Right forelimb (tissue), 1 donor: ENCODE data around the gene ZFR2.
"Not testable (repeated sequence)": the region's sequence is repeated elsewhere in the genome, so short reads cannot be mapped to it uniquely, and the experiment has no call there.

Experiments
- DNase-seq: peaks from one replicate; pipeline ENCODE4 v3.0.0-alpha.2; 2018

Gene ZFR2

DNA sequence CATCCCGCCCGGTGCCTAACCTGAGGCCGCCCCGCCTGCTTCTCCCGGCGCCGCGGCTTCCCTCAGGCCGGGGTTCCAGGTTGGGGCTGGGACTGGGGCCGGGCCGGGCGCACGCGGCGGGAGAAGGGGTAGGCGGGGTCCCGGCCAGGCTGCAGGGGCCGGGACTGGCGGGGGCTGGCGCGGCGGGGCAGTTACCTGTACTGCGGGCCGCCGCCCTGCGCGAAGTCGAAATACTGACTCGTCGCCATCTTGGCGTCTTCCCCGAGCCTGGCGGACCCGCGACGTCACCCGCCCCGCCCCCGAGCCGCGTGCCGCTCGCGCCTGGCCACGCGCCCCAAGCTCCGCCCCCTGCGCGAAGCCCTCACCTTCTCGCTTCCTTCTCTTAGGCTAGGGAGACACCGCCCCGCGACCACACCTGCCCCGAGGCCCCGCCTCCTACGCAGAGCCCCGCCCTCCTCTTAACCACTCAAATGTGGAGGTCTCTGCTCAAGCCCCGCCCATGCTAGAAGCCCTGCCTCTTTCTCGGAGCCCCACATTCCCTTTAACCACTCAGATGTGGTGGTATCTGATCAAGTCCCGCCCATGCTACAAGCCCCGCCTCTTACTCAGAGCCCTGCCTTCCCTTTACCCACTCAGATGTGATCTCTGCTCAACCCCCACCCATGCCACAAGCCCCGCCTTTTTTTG is at the start of gene ZFR2:
ZFR2 (minus strand) TSS at position 269 of the 687 bp plus-strand sequence; CDS start at position 248, 21 bp downstream.
- no peak for DNase-seq

DNA sequence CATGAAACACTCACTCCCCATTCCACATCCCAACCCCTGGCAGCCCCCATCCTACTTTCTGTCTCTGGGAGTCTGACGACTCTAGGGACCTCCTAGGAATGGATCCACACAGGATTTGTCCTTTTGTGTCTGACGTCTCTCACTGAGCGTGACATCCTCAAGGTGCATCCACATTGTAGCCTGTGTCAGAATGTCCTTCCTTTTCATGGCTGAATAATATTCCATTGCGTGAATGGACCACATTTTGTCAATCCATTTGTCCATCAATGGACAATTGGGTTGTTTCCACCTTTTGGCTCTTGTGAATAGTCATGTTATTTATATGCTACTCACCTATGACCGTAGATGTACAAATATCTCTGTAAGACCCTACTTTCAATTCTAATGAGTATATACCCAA is 47.2 kb upstream of the ZFR2 start:
- DNase-seq = no peak

DNA sequence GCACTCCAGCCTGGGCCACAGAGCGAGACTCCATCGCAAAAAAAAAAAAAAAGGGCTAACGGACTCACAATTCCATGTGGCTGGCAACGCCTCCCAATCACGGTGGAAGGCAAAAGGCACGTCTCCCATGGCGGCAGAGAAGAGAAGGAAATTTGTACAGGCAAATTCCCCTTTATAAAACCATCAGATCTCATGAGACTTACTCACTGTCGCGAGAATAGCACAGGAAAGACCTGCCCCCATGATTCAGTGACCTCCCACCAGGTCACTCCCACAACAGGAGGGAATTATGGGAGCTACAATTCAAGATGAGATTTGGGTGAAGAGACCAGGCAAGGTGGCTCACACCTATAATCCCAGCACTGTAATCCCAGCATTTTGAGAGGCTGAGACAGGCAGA is 45.4 kb upstream of the ZFR2 start:
- no peak for DNase-seq

DNA sequence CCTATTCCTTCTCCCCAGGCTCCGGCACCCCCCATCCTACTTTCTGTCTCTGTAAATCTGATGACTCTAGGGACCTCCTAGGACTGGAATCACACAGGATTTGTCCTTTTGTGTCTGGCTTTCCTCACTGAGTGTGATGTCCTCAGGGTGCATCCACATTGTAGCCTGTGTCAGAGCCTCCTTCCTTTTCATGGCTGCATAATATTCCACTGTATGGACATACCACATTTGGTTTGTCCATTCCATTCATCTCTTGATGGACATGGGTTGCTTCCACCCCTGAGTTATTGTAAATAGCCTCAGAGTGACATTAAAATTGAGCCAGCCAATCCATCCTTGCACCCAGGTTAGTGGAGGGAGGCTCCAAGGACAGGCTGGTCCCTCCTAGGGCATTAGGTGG is 41.3 kb upstream of the ZFR2 start:
- no peak for DNase-seq

DNA sequence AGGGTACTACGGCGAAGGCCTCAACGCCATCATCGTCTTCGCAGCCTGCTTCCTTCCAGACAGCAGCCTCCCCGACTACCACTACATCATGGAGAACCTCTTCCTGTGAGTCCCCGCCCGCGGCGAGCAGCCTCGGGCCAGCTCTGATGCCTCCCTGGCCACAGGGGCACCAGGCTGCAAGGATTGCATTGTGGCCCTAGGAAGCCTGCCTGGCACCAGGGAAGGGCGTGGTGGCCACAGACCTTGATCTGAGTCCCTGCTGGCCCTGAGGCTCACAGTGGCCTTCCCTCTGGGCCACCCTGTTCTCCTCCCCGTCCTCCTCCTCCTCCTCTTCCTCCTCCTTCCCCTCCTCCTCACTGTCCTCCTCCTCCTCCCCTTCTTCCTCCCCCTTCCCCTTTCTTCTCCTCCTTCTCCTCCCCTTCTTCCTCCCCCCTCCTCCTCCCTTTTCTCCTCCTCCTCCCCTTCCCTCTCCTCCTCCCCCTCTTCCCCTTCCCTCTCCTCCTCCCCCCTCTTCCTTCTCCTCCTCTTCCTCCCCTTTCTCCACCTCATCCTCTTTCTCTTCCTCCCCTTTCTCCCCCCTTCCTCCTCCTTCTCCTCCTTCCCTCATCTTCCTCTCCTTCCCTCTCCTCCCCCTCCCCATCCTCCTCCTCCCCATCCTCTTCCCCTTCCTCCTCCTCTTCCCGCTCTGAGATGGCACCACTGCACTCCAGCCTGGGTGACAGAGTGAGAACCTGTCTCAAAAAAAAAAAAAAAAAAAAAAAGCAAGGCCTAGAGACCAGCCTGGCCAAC is 39.6 kb upstream of the ZFR2 start:
- DNase-seq = no peak

DNA sequence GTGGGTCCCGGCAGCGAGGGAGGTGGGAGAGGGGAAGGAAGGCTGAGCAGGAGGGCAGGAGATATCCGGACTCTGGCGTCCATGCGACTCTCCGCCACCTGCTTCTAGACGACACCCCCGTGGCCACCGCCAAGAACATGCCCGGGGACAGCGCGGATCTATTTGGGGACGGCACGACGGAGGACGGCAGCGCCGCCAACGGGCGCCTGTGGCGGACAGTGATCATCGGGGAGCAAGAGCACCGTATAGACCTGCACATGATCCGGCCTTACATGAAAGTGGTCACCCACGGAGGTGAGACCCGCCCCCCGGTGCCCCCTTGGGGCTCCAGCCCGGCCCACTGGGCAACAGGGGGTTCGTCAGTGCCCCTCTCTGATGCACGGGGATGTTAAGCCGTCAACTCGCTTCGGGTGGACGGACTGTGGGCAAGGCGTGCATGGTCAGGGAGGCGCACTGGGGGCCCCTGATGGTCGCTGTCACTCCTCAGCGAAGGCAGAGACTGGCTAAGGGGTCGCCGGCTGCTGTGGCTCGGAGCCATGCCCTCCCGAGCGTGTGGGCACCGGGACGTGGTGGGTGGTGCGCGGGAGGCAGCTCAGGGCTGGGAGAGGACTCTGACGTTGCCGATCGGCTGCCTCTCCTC is 38.9 kb upstream of the ZFR2 start:
- no peak for DNase-seq

DNA sequence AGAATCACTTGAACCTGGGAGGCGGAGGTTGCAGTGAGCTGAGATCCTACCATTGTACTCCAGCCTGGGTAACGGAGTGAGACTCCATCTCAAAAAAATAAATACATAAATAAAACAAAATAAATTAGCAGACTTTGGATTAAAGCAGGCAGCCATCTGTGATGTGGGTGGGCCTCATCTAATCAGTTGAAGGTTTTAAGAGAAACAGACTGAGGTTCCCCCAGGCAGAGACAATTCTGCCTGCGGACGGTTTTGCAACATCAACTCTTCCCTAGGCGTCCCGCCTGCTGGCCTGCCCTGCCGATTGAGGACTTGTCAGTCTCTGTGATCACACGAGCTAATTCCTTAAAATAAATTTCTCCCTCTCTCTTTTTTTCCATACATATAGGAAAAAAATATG is 35.4 kb upstream of the ZFR2 start:
- no peak for DNase-seq

DNA sequence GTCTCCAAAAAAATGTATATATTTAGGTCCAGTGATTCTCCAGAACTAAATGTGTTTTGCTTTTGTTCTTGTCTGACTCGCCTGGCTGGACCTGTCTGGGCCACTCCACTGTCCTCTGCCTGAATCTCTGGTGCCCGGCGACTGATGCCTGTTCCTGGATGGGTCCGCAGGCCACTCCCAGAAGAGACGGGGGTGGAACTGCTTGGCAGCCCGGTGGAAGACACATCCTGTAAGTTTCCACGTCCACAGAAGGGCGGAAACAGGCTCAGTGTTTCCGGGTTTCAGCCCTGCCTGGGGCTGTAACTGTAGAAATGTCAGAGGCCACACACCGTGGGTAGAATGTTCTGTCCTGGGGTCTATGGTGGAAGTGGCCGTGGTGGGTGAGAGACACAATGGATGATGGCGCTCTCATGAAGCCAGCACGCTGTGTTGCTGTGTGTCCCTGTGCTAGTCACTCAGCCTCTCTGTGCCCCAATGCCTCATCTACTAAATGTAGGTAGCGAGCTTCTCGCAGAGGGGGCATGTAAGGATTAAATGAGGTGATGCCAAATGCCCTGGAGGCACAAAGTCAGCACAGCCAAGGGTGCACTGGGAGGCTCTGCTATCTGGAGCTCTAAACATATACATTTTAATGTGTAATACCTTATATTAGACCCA is 33.6 kb upstream of the ZFR2 start:
- DNase-seq = no peak

DNA sequence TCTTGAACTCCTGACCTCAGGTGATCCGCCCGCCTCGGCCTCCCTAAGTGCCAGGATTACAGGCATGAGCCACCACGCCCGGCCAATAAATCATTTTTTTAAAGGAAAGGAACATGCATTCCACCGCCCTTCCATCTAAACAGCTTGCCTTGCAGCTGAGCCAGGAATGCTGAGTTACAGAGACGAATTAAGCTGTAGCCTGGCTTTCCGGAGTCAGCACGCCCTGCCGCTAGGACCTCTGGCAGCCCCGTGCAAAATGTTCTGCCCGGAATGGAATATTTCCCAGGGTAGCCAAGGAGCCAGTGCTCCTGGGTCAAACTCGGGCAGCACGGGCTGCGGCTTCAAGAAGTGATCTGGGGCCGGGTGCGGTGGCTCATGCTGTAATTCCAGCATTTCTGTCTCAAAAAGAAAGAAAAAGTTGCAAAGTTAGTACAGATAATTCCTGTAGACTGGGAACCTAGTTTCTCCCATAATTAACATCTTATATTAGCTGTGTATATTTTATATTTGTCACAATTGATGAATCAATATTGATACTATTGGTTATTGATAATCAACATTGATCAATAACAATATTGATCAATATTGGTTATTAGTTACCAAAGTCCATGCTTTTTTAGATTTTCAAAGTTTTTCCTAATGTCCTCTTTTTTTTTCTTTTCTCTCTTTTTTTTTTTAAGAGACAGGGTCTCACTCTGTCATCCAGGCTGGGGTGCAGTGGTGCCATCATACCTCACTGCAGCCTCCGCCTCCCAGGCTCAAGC is 30.9 kb upstream of the ZFR2 start:
- no peak for DNase-seq

DNA sequence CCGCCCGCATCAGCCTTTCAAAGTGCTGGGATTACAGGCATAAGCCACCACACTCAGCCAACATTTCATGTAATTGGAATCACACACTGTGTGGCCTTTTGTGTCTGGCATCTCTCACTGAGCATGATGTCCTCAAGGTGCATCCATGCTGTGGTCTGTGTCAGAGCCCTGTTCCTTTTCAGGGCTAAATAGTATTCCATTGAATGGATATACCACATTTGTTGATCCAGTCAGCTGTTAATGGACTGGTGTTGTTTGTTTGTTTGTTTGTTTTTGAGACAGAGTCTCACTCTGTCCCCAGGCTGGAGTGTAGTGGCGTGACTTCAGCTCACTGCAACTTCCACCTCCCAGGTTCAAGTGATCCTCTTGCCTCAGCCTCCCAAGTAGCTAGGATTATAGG is 29.6 kb upstream of the ZFR2 start:
- DNase-seq = no peak

DNA sequence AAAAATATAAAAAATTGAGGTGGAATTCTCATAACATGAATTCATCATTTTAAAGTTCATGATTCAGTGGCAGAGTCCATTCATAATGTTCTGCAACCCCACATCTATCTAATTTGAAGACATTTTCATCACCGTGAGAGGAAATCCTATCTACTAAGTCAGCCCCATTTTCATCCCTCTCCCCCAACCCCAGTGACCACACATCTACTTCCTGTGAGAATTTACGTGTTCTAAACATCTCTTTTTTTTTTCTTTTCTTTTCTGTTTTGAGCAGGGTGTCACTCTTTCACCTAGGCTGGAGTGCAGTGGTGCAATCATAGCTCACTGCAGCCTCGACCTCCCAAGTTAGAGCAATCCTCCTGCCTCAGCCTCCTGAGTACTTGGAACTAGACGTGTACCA is 29.1 kb upstream of the ZFR2 start:
- DNase-seq = no peak

DNA sequence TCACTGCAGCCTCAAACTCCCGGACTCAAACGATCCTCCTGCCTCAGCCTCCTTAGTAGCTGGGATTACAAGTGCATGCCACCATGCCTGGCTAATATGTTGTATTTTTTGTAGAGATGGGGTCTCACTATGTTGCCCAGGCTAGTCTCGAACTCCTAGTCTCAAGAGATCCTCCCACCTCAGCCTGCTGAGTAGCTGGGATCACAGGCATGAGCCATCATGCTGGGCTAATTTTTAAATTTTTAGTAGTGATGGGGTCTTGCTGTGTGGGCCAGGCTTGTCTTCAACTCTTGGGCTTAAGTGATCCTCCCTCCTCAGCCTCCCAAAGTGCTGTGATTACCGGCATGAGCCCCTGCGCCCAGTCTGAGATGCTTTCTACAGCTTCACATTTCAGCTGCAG is 26.9 kb upstream of the ZFR2 start:
- DNase-seq = no peak

DNA sequence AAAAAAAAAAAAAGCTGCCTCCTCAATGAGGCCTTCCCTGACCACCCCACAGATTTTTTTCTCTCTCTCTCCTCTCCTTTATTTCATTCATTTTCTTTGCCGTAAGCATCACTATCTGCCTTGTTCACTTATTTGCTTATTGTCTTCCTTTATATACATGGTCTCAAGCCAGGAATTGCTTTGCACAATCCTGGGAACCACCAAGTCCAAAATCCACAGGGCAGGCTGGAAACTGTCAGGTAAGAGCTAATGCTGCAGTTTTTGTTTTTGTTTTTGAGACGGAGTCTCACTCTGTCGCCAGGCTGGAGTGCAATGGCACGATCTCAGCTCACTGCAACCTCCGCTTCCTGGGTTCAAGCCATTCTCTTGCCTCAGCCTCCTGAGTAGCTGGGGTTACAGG is 26.1 kb upstream of the ZFR2 start:
- DNase-seq = not testable (repeated sequence)

DNA sequence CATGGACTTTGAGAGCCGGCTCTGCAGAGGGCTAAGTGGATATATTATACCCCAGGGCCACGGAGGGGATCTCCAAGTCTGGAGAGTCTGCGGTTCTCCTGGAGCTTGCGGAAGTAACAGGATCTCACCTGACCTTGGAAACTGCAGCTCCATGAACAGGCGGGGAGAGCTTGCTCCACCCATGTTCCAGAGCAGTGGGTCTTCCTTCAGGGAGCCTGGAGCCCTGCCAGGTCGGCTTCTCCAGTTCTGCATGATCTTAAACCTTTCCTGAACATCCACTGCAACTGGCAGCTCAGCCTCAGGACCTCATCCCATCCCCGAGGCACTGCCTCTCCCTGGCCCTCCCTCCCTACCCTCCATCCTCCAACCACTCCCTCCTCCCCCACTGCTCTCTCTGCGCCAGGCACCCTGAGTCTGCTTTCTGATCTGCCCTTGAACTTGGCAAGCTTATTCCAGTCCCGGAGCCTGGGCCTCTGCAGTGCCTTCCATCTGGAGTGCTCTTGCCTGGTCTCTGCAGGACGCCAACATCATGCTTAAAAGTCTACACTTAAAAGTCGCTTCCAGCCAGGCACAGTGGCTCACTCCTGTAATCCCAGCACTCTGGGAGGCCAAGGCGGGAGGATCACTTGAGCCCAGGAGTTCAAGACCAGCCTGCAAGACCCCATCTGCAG is 24.8 kb upstream of the ZFR2 start:
- DNase-seq = no peak

DNA sequence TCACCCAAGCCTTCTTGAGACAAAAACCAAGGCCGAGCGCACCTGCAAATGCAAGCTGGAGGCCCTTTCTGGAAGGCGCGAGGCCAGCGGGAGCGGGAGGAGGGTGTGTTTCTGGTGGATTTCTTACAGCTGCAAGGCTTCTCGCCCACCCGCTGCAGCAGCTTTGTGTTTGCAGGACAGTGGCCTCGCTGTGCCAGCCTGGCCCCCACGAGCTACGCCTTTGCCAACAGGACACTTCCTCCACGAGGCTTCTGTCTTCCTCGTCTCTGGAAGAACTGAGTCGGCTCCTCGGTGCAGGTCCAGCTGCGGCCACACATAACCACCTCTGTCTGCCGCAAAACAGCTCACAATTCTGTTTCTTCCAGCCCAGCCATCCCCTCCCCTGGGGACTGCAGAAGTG is 21.8 kb upstream of the ZFR2 start:
- no peak for DNase-seq

DNA sequence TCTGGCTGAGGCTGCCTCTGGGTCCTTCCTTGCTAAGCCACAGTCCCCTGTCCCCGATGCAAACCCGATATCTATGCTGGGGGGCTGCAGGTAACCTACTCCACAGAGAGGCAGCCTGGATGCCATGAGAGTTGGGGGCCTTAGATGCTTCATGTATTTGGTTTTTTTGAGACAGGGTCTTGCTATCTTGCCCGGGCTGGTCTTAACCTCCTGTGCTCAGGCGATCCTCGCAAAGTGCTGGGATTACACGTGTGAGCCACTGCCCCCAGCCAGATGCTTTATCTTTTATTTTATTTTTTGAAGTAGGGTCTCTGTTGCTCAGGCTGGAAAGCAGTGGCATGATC is 13.2 kb upstream of the ZFR2 start:
- no peak for DNase-seq

DNA sequence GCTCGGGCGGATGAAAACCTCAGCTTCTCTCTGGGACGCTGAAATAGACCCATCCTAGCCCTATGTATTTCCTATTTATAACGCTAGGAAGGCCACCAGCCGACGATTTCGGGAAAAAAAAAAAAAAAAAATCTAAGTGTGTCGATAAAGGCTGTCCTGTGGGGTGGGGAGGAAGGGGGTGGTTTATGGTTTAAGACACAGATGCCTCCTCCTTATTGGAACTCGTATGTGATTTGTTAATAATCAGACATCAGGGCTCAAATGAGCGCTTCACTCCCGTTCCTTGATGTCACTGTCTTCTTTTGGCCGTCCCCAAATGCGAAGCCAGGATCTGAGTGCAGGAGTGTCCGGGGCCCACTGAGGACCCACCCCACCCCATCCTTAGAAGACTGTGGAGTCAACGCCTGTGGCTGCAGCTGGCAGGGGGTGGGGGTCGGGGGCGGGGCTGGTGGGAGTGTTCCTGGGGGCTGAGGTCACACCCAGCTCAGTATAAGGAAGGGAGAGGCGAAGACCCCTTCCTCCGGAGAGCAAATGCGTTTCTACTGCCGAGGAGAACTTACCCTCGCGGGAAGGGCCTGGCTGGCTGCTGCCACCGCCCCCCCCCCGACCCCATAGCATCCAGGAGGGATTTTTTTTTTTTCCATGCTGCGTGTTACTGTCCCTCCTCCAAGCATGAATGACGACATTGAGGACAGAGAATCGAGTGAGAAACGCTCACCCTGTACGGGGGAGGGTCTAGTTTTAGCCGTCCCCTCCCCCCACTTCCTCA is 12.6 kb upstream of the ZFR2 start:
- DNase-seq = no peak

DNA sequence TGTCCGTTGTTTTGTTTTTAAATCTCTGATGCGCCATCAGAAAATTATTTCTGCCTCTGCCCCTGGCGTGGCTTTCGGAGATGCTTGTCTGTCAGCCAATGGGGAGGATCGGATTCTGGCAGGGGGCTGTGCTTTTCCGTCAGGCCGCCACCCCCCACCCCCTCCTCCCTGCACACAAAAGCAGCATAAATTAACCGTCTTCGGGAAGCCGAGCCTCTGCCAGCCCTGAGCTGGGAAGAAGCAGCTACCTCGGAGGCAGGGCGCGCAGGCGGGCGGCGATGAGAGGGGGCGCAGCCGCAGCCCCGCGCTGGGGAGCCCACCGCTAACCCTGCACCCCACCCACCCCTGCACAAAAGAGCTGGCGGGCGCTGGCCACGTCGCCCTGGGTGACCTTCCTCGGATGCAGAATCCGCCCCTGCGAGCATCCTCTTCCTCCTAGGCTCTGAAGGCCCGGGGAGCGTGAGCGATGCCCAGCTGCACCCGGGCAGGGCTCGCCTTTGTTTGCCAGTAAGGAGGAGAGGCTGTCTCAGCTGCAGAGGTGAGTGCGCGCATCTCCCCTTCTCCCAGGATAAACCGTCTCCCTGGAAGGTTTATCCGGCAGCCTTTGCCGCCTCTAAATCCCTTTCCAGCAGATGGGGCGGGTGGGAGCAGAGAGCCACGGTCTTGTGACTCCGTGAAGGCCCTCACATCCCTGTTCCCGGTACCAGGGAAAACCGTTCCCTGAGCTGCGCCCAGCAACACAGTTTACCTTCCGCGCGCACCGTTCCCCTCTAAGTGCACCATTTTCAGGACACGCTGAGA is 11.8 kb upstream of the ZFR2 start, which contains the start of gene ATCAY:
ATCAY (plus strand) TSS at position 215 of the 801 bp plus-strand sequence. CDS start 5,083 bp downstream, outside the sequence.
- DNase-seq = no peak

DNA sequence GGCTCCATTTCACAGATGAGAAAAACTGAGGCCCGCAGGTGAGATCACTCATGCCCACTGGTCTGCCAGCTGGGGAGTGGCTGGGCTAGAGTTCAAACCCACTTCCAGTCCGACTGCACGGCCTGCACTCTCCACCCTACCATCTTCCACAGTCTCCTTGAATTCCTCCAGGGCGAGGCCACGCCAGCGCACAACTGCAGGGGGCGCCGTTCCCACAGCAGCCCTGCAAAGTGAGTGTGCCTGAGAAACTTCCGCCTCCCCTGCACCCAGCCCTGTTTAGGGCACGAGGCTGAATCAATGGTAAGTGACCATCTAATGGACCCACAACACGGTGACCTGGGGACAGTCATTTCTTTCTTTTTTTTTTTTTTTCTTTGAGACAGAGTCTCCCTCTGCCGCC is 10.8 kb upstream of the ZFR2 start:
- DNase-seq = no peak

DNA sequence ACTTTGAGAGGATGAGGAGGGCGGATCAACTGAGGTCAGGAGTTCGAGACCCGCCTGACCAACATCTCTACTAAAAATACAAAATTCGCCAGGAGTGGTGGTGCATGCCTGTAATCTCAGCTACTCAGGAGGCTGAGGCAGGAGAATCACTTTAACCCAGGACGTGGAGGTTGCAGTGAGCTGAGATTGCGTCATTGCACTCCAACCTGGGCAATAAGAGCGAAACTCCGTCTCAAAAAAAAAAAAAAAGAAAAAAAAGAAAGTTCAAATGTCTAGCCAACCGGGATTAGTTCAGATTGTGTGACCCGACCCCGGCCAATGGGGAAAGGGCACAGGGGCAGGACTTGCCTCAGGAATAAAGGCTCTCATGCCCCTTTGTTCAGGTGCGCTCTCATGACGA is 5.9 kb upstream of the ZFR2 start:
- not testable (repeated sequence) for DNase-seq

DNA sequence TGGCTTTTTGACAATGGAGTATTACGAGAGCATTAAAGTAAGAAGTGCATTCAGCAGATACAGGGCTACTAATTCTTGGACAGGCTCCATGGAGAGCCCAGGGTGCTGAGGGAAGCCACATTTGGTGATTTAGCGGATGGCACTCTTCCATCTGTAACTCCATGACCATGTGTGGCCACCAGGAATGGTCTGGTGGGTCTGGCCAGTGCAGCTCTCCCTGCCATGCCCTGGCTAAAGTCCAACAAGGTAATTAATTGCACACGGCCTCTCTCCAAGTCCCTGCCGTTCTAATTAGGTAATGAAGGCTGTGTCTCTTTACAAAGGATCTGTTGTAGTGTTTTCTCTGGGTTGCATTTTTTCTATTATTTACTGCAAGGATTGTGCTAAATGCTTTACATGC is 4.3 kb upstream of the ZFR2 start:
- no peak for DNase-seq
